Epithelial cell of proximal tubule (primary cell): ENCODE results near the gene ERI3. TPM values are rescaled to one million over a fixed set of nuclear protein-coding genes. Genes with fewer than 3 reads are reported as not detected.

Source experiments
- DNase-seq: peaks from one replicate; pipeline ENCODE4 v3.0.0-alpha.2; 2011; ENCODE audit warnings: low read depth
- H3K4me3 ChIP-seq: 2 replicates; pipeline ENCODE4 v1.5.1; 2011; ENCODE audit warnings: low read depth, mild to moderate bottlenecking, low read length
- CTCF ChIP-seq: conservative IDR thresholded peaks from 2 replicates; pipeline ENCODE4 v1.5.1; 2012; ENCODE audit warnings: low read depth, mild to moderate bottlenecking, low read length
- total RNA-seq: library from RNA; depleted of rRNA; stranded (reverse); fragments of >200 nt; gene quantifications from 2 replicates; pipeline ENCODE4 v1.2.3, GENCODE V29; 2015

ERI3 gene
- total RNA-seq, 1 donor from 2014 or later = 51.7 TPM

DNA sequence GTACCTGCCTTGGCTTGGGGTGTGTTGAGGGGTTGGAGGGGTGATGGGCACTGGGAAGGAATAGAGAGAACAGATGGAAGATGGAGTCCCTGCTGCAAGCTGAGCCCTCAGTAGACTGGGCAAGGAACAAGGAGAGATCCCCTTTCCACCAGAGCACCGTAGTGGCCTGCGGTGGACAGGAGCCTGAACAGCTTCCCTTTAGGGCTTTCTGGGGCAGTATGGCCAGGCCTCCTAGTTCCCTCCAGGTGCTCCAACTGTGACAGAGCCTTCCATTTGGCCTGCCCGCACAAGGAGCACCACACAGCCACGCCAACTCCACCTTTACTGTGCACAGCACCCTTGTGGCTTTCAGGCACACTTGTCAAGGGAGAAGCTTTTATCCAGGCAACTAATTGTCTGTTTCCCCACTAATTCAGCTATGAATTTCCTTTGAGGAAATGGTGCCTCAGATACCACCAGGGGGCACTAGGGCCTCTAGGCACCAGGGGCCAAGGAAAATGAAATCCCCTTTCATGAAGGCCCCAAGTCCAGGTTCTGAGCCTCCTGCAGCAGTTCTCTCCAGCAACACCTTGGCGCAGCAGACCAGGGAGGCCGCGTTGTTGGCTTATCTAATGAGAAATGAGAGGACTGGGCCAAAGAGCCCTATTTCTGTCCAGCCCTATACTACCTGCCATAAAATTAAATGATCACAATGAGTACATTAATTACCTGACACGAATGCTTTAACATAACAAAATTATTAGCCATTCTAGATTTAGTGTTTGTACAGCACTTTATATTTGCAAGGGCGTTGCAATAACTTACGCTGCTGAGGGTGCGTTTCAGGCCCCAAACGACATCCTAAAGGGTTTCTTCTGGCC, 23.1 kb upstream of the ERI3 start:
- H3K4me3 ChIP-seq = no peak overlapping the region
- peak; percentile 87 for TF ChIP-seq CTCF
- no peak for DNase-seq

GRCh38 chr1:44375547-44375946, 20.5 kb upstream of the ERI3 start:
- DNase-seq = no peak
- TF ChIP-seq CTCF = no peak
- no peak overlapping the region for H3K4me3 ChIP-seq

- DNase-seq = no peak
- no peak for TF ChIP-seq CTCF
- no peak overlapping the region for H3K4me3 ChIP-seq
Measured at GRCh38 chr1:44371206-44371605, 16.1 kb upstream of the ERI3 start.

DNA sequence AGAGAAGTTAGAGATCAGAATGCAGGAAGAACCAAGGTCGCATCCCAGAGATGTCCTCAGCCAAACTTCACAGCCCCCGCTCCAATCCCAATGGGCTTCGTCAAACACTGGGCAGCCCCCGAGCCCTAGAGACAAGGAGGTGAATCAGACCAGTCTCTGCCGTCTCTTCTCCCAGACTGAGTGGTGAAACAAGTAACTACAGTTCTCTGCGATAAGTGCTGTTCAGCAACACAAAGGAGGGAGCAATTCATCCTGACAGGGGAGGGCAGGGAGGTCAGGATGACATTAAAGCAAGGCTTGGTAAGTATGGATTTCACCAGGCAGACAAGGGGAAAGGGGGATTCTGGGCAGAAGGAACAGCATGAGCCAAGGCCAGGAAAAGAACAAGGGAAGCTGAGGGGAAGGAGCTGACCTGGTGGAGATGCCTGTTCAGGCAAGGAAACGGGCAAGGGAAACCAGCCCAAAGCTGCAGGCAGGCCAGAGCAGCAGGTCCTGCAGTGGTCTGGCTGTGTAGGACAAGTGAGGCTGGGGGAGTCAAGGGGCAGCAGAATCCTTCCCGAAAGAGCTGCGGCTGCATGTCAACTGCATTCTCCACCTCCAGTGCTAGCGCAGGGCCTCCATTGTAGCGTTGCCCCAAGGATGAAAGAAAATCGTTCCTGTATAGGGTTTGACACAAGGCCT, 13.6 kb upstream of the ERI3 start:
- no peak for DNase-seq
- no peak overlapping the region for H3K4me3 ChIP-seq
- no peak for TF ChIP-seq CTCF

GRCh38 chr1:44367944-44368343, 12.9 kb upstream of the ERI3 start:
- no peak for DNase-seq
- TF ChIP-seq CTCF = no peak
- H3K4me3 ChIP-seq = no peak overlapping the region

DNA sequence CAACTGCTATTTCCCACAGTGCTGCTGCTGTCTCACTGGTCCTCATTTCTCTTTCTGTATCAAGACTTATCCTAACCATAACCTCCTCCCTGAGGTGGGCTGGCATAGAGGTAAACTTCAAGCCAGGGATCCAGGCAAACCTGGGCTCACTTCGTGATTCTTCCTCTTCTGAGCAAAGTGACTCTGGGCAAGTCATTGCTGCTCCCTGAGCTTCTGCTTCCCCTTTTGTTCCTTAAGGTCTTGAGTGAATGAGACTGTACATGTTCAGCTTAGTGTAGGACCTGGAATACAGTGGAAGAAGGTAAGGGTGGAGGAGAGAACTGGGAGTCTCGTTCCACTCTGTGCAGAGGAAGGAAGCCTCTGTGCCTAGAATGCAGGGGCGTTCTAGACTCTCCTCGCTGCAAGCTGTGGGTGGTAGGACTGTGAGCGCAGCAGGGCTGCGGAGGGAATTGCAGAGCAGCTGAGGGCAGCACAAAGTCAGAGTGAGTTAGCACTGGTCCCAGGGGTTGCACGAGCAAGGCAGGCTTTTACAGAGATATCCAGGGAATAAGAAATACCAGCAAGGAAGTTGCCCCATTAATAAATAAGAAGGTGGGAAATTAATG, 11.4 kb upstream of the ERI3 start:
- TF ChIP-seq CTCF = no peak
- no peak overlapping the region for H3K4me3 ChIP-seq
- no peak for DNase-seq
